AG04450 (cell line): Measurements from ENCODE around the gene GPC2. TPM values are rescaled to one million over a fixed set of nuclear protein-coding genes. Genes with fewer than 3 reads are reported as not detected.
"Not testable (repeated sequence)": the region's sequence is repeated elsewhere in the genome, so short reads cannot be mapped to it uniquely, and the experiment has no call there.

Experiments
- CTCF ChIA-PET: fragments of 300-600, 350-600 bp; formaldehyde crosslinking; extraction: SDS; loops from one replicate; lab custom pipeline; 2022; ENCODE audit warnings: antibody characterized with exemption, inconsistent platforms; lab: Charles Lee
- POLR2A ChIA-PET: fragments of 350-600 bp; formaldehyde crosslinking; extraction: SDS; loops from one replicate; lab custom pipeline; 2021; ENCODE audit warnings: antibody characterized with exemption, inconsistent platforms; lab: Yijun Ruan, JAX
- DNase-seq: peaks from one replicate; pipeline ENCODE4 v3.0.0-alpha.2; 2011; ENCODE audit warnings: low read depth, low spot score
- H3K27ac ChIP-seq: one replicate; pipeline ENCODE4 v1.5.1; 2012; ENCODE audit warnings: low read depth, low read length, control low read depth
- H3K27me3 ChIP-seq: one replicate; pipeline ENCODE4 v1.6.0; 2012; ENCODE audit warnings: low read length; ENCODE audit not compliant: control insufficient read depth, insufficient read depth
- H3K4me3 ChIP-seq: 2 replicates; pipeline ENCODE4 v1.5.1; 2011; ENCODE audit warnings: mild to moderate bottlenecking, low read depth, low read length, control low read depth
- H3K9me3 ChIP-seq: 2 replicates; pipeline ENCODE4 v1.5.1; 2012; ENCODE audit warnings: low read length; ENCODE audit not compliant: control insufficient read depth, insufficient read depth
- CTCF ChIP-seq: IDR thresholded peaks from 2 replicates; pipeline ENCODE4 v1.5.1; 2011; ENCODE audit warnings: low read depth, low read length, control low read depth, inconsistent platforms
- polyA plus RNA-seq: library from polyadenylated mRNA; depleted of rRNA; stranded (reverse); fragments of >200 nt; gene quantifications from 2 replicates; pipeline ENCODE4 v1.2.3, GENCODE V29; 2011

Gene GPC2
- polyA plus RNA-seq, 1 experiment, result 2.6 TPM

GRCh38 chr7:100221231-100221718 lies 44.1 kb upstream of the GPC2 start:
- no peak for DNase-seq
- Histone ChIP-seq H3K27ac (no peak overlapping the region), H3K4me3 (no peak overlapping the region), H3K9me3 (no peaks in the 10 kb centered on the region), H3K27me3 (no peaks in the 10 kb centered on the region)
- CTCF ChIA-PET, result interaction anchor here (0.8 to 1.0 kb wide), 2 partner anchors 88 kb away, joined by 3 to 4 read pairs; no protein-coding TSS in a partner anchor
- POLR2A ChIA-PET, result no interaction called here
- no peak for TF ChIP-seq CTCF

GRCh38 chr7:100220586-100221230 lies 43.5 kb upstream of the GPC2 start:
- POLR2A ChIA-PET, result no interaction called here
- no peaks in the 10 kb centered on the region for H3K9me3 ChIP-seq
- H3K4me3 ChIP-seq, result no peak overlapping the region
- H3K27ac ChIP-seq, result no peak overlapping the region
- TF ChIP-seq CTCF, result no peak
- CTCF ChIA-PET, result interaction anchor here (0.8 to 4.5 kb wide), 2 partner anchors 88 kb away, joined by 3 to 65 read pairs; no protein-coding TSS in a partner anchor
- no peak for DNase-seq
- H3K27me3 ChIP-seq, result no peaks in the 10 kb centered on the region

- H3K27ac ChIP-seq, H3K27me3 ChIP-seq, POLR2A ChIA-PET, H3K9me3 ChIP-seq, DNase-seq, H3K4me3 ChIP-seq: not testable (repeated sequence)
- CTCF ChIA-PET, result interaction anchor here (4.5 kb wide), 1 partner anchor 87 kb away, joined by 65 read pairs; no protein-coding TSS in a partner anchor
Measured at GRCh38 chr7:100219801-100220585, 42.8 kb upstream of the GPC2 start, which contains the start of gene PVRIG. PVRIG (plus strand) TSS chr7:100219949; CDS start chr7:100219971, 22 bp downstream.

GRCh38 chr7:100219271-100219737 lies 42.1 kb upstream of the GPC2 start:
- Histone ChIP-seq H3K27me3 (no peaks in the 10 kb centered on the region), H3K4me3 (no peak overlapping the region), H3K27ac (no peak overlapping the region), H3K9me3 (no peaks in the 10 kb centered on the region)
- TF ChIP-seq CTCF, result no peak
- DNase-seq, result no peak
- POLR2A ChIA-PET, result no interaction called here
- CTCF ChIA-PET, result interaction anchor here (4.5 kb wide), 1 partner anchor 87 kb away, joined by 65 read pairs; no protein-coding TSS in a partner anchor

- H3K4me3 ChIP-seq, H3K27ac ChIP-seq, H3K9me3 ChIP-seq, H3K27me3 ChIP-seq, DNase-seq, POLR2A ChIA-PET: not testable (repeated sequence)
- TF ChIP-seq CTCF, result peak; percentile 59
- CTCF ChIA-PET, result interaction anchor here (0.6 to 4.5 kb wide), 17 partner anchors 10 to 300 kb away, joined by 3 to 65 read pairs (median 5); no protein-coding TSS in a partner anchor
Measured at GRCh38 chr7:100217934-100218333, 40.8 kb upstream of the GPC2 start.
